Measurements from ENCODE around the gene MAP10.

MAP10 gene

DNA sequence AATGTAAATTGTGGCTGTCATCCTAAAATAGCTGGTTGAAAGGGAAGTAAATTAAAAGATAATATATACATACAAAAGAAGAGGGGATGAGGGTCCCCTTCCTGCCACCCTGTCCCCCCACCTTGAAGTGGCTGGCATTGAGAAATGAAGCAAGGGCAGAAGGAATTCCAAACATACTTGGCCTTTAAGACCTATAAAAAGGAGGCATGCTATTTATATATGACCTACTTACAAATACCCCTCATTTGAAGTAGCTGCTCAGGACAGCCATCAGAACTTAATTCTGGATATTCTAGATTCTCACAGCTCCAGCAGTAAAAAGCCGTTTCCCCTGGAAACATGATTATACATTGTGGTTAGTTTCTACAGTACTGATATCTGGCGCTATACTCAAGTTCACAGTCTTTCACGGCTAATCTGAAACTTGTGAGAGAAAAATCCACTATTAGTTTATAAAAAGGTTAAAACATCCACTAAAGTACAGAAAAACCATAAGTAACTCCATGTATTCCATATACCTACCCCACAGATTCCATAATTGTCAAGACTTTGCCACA is 9.6 kb upstream of the MAP10 start:
- no peak for DNase-seq (ENCODE audit: low read depth in 2 of 2)

DNA sequence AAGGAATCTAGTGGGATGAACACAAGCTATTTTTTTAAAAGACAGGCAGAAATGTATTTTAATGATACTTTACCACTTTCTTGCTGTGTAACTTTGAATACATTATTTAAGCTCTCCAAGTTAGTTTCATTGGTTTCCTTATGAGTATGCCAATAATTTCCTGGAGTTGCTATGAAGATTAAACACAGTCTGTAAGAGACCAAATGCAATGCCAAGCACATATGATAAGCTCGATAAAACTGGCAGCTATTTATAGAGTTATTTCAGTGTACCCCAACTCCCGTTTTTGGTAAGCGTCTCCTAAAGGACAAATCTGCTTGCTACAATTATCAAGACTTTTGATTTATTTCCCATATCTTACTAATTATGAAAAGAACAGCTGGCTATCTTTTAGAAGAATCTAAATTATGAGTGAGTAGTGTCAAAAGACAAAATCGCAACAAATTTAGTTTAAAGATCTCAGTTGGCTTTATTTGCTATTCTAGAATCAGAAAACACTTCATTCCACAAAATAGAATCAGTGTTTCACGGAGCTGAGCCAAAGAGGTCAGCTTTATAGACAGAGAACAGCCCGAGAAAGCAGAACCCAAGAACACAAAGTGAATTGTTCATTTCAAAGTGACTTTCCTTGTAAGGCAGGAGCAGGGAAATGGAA is 7.2 kb upstream of the MAP10 start:
- no peak for DNase-seq (ENCODE audit: low read depth in 2 of 2)

DNA sequence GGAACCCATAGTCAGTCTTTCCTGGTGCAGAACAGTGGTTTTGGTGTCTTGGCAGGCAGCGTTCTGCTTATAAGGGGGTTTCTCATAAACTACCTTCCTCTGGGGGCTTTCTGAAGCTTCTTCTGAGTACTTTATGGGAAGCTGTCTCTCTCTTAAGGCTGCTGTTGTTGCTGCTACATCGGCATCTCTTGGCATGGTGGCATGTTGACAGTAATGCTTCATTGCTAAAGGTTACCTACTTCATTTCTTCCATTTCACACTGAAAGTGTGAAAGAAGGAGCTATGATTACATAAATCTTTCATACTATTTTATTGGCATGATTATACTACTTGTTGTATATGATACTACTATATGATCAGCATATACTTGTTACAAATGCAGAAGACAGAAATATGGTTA is 6.3 kb upstream of the MAP10 start:
- no peak for DNase-seq (ENCODE audit: low read depth in 2 of 2)

DNA sequence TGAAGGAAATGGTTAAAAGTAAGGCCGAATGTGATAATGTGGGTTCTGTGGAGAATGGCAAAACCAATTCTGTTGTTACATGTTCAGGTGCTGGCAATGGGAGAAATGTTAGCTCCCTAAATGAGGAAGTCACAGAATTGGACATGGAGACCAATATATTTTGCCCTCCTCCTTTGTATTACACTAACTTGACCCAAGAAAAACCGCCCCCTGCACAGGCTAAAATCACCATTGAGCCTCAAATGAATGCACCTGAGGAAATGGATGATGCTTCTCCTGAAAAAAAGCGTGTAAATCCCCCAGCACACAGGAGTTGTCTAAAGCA is 932 bp downstream of the MAP10 start:
- no peak for DNase-seq (ENCODE audit: low read depth in 2 of 2)

DNA sequence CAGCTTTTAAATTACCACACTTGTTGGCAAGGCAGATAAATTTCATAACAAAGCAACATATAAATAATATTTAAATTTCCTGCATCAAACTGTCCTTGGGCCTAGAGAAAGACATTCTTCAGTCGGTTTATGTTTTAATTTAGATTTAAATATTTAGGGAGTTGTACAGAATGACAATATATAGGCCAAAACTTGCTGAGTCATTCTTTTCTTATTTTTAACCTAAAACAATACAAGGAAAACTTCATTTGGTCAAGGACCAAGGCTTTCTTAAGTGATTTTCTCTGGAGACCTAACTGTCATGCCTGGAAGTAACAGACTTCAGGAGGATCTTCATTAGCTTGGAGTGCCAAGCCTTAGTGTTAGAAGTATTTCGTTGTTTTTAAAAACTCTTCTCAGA is 5.6 kb downstream of the MAP10 start:
- DNase-seq (ENCODE audit: low read depth in 2 of 2) = no peak

DNA sequence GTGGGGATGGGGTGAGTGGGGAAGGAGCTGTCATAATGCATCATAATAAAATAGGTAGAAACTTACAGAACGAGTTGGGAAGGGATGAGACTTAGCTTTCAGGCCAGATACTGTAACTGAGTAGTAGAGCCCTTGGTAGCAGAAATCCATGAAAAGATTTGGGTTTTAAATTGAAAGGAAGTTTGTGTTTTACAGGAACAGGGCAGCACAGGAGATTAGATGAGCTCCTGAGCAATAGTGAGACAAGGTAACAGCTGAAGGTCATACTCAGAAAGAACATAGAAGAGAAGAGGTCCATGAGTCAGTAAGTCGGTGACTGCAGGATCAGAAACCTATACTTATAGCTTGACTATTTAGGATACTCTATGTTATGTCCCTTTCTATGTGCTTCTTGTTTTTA is 7.3 kb downstream of the MAP10 start:
- no peak for DNase-seq (ENCODE audit: low read depth in 2 of 2)

DNA sequence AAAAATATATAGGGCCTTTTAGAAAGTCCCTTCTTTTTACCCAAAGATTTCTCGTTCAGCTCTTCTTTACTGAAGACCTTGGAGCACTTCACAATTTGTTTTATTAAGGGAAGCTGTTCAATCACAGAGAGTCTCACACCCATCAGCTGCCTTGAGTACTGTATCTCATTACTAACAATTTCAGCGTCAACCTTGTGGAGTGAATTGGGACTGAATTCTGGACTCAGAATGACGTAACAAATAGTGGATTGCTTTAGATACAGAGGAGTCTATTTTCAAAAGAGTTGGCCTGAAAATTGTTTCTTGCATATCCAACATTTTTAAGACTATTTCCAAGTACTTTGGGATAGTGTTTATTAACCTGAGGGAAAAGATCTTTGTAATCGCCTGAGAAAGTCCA is 7.9 kb downstream of the MAP10 start:
- DNase-seq (ENCODE audit: low read depth in 2 of 2) = no peak

DNA sequence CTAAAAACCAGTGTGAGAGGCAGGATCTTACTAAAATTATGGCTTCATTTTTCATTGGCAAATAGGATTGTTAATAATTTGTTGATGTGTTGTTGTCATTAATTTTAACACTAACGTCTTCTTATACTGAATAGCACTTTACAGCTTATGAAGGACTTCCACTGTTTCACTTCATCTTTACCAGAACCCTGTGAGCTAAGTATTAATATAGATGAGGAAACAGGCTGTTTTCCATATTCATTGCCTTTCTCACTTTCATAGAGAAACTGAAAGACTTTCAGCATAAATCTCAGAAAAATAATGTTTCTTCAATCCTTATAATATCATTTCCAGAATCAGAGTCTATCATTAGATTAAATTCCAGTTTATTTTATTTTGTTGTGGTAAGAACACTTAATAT is 8.5 kb downstream of the MAP10 start:
- no peak for DNase-seq (ENCODE audit: low read depth in 2 of 2)

DNA sequence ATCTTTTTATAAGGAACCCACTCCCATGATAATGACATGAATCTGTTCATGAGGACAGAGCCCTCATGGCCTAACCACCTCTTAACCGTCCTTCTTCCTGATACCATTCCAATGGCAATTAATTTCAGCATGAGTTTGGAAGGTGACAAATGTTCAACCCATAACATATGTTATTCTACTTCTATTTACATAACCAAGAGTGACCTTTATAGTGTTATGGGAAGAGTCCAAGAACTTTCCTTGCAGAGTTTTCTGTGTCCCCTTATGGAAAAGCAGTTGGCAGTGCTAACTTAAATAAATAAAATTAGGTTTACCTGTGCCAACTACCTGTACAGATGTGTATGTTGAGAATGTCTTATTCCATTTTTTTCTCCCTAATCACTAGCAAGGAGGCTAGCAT is 11.1 kb downstream of the MAP10 start:
- no peak for DNase-seq (ENCODE audit: low read depth in 2 of 2)

DNA sequence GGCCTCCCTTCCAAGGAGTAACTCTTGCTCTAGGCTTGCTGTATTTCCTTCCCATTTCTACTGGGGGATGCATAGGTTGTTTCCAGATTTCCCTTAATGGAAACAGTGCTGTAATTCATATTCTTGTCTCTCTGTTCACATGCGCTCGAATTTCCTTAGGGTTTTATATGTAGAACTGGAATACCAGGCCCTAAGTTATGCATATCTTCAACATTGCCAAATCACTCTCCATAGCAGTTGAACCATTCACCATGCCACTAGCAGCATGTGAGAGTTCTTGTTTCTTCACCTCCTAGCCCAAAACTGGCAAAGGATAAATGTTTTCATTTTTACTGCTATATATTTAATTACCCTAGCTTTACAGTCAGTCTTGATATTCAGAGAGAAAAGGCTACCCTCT is 12.8 kb downstream of the MAP10 start:
- DNase-seq (ENCODE audit: low read depth in 2 of 2) = no peak

DNA sequence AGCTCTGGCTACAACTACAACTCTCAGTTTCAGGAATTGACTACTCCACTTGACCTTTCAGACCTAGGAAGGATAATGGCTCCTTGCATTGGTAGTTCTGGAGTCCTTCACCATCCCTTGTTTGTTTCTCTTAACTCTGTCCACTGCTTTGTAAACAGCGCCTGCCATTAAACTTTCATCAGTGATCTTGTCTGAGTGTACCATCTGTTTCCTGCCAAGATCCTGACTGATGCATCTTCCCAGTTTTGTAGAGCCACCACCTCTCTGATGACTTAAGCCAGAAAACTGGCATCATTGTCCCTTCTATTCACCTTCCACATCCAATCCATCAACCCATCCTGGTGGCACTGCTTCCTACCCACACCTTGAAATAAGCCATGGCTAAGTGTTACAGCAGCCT is 15.2 kb downstream of the MAP10 start:
- no peak for DNase-seq (ENCODE audit: low read depth in 2 of 2)

DNA sequence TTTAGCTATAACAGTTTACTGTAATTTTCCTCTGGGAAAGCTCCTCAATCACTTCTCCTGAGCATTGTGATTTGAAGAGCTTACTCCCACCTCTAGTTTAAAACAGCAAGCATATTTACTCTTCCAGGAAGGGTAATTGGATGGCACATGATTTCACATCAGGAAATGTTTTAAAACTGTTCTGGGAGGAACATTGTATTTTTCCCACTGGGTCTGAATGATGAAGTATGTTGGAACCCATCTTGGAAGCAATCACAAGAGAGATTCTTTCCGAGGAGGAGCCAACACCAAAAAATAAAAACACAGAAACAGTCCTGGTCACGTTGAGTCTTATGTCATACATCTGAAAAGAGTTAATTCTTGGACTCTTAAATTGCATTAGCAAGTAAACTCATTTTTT is 17.3 kb downstream of the MAP10 start:
- no peak for DNase-seq (ENCODE audit: low read depth in 2 of 2)

DNA sequence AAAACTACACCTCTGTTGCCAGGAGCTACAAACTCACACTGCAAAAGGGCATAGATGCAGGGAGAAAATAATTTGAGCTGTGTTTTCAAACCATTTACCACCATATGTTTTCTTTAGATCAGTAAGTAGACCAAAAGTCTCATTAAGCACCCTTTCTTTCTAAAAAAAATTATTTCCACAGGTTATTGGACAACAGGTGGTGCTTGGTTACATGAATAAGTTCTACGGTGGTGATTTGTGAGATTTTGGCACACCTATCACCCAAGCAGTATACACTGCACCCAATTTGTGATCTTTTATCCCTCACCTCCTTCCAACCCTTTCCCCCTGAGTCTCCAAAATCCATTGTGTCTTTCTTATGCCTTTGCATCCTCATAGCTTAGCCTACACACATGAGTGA is 21.1 kb downstream of the MAP10 start:
- no peak for DNase-seq (ENCODE audit: low read depth in 2 of 2)

DNA sequence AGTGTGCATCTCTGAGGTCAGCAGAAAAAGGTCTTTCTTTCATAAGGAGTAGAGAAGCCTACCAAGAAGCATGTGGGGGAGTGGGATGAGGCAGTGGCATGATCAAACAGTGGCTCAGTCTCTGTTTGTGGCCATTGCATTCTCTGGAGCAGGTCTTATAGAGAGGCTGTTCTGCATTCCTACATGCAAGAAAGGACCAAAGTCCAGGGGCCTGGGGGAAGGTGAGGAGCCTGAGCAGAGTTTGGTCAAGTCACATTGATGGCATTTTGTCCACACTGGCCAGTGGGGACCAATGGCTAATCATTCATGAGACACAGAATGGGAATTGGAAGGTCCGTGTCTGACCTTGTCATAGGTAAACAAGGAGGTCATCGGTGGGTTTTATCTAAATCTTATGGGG is 25.4 kb downstream of the MAP10 start:
- no peak for DNase-seq (ENCODE audit: low read depth in 2 of 2)

DNA sequence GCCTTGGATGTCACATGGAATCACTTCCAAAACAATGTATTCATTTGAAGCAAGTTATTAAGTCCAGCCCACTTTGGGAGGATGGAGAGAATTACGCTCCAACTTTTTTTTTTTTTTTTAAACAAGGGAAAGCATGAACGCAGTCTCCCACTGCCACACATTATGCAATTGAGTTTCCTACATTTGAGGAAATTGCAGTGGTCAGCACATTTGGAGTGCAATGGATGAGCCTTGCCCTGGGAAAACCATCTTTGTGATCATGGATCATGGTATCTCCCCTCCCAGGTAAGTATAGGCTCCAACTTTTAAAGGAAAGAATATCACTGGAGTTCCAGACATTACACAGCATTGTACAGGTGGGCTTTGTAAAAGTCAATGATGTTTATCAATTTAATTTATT is 26.7 kb downstream of the MAP10 start:
- no peak for DNase-seq (ENCODE audit: low read depth in 2 of 2)

DNA sequence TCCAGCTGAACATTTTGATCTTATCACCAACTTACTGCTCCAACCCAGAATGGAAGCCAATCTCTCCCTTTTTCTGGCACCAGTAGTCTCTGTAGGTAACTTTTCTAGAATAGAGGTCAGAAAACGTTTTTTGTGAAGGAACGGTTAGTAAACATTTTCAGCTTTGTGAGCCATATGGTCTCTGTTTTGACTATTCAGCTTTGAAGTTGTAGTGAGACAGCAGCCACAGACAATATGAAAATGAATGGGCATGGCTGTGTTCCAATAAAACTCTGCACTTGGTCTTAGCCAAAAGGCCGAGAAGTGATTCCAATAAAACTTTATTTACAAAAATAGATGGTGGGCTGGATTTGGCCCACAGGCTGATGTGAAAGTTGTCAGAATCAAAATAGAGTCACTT is 28.9 kb downstream of the MAP10 start:
- no peak for DNase-seq (ENCODE audit: low read depth in 2 of 2)

DNA sequence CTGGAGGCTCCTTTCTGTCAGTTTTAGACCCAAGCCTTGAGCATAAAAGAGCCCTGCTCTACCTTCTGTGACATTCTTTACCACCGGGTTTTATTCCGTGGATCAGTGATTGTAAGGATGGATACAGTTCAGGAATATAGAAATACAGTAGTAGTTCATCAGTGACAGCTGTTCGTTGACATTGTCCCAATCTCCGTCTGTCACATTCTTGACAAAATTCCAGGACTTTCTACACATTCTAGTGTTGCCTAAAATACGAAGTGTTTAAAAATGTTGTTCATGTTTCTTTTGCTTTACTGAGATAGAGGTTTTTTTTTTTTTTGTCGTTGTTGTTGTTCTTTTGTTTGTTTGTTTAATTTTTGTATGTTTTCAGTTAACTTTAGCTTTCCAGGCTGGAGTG is 29.9 kb downstream of the MAP10 start:
- no peak for DNase-seq (ENCODE audit: low read depth in 2 of 2)

DNA sequence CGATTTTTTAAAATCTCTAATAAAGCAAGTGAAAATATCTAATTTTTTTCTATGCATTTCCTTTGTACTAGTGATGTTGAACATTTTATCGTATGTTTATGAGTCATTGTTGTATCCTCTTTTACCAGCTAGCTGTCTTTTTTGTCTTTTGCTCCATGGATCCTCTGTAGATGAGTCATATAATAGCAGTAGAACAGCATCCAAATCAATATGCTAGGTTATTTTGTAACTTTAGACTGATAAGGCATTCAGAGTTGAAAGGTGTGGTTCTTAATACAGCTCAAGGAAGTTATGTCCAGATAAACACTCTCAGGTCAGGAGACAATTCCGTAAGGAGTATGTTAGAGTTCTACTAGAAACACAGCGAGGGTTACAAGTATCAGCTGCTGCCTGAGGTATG is 31.9 kb downstream of the MAP10 start:
- DNase-seq (ENCODE audit: low read depth in 2 of 2) = no peak

DNA sequence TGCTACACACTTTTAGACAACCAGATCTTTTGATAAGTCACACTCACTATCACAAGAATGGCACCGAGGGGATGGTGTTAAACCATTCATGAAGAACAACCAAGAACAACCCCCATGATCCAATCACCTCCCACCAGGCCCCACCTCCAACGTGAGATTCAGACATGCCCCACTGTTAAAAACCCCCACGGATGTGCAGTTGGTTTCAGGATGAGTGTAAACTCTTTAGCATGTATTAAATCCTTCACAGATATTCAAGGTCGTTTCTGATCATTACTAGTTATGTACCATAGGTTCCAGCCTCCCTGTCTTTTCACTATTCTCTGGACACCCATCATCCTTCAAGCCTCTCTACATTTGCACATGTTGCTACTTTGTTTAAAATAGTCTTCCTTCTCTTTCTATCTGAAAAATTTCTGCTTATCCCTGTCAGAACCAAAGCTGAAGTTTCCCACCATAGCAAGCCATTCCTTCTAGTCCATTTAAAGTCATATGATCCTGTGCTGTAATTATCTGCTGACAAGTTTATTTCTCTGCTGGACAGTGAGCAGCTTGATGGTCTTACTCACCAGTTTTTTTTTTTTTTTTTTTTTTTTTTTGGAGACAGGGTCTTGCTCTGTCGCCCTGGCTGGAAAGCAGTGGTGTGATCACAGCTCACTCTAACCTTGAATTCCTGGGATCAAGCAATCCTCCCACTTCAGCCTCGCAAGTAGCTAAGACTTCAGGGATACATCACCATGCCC is 36.8 kb downstream of the MAP10 start:
- no peak for DNase-seq (ENCODE audit: low read depth in 2 of 2)

DNA sequence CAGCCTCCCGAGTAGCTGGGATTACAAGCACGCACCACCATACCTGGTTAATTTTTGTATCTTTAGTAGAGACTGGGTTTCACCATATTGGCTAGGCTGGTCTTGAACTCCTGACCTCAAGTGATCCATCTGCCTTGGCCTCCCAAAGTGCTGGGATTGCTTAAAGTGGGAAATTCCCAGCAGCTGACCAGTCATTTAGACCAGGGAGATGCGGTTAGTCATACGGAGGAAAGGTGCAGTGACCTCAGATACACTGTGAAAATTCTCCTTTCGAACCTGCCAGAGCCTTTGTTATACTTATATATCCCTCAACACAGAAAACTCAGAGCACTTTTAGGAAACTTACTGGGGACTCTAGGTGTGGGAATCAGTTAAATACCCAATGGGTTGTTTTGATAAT is 39.6 kb downstream of the MAP10 start:
- no peak for DNase-seq (ENCODE audit: low read depth in 2 of 2)

DNA sequence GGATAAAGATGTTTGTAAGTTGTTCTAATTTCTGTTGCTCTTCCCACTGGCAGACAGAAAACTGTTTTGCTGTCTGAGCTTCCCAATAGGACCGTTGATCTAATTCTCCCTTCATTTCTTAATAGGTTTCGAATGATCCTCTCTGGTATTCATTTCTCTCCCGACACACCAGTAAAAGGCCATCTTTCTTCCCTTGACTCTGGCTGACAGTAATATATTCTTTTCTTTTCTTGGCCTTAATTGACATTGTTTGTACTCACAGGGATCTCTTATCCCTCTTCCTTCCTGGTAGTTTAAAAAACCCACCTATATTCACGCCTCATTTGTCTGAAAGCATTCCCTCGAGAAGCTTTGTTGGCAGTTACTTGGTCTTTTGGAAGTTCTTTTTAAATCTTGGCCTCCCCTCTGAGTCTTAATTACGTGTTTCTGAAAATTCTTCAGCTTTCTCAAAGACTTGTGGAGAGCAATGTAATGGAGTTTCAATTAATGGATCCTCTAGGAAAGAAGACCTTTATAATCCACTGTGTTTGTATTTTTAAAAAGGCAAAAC is 40.3 kb downstream of the MAP10 start:
- DNase-seq (ENCODE audit: low read depth in 2 of 2) = no peak

DNA sequence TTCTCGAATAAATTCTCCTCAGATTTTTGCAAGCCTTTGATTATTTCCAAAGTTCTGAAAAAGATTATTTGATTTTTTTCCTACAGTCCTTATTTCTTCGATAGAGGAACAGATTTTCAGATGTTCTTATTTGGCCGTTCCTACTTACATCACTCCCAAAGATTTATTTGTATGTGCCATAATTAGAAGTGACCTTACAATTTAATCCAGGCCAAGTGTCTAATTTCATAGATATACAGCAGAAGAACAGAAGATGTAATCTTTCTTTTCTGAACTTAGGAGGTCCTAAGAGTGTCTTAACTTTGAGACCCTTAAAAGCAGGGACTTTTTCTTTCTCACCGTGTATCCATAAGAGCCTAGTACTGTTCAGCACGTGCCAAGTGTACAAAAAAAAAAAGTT is 46.3 kb downstream of the MAP10 start:
- no peak for DNase-seq (ENCODE audit: low read depth in 2 of 2)

DNA sequence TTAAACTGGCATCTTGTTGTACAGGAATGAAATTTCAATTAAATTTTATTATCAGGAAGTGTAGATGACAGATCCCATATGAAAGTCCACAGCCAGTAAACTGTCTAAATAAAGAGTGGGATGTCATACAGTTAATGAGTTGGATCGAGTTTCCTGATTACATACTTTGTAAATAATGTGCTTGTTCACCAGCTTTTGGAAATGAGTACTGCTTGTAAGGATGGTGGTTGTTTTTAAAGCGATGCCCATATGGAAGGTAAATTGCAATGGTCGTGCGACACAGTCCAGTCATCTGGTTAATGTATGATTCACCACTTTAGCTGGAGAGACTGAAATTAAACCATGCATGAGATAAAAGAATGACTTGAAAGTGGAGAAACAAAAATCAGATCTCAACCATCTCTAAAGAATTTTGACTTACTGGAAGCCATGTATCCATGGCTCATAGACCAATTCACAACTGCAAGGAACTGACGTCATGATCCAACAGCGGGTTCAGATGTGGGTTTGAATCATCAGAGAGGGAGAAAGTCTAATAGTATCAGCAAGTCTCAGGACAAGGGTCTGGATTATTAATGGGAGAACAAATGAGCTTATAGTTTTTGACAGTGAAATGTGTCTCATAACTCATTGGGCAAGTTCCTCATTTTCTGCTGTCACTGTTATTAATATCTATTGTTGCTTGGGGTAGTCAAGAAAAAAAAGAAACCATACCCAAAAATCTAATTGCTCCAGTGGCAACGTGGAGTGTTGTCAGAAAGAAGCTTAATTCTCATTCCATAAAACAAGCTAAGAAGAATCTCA is 49.0 kb downstream of the MAP10 start:
- no peak for DNase-seq (ENCODE audit: low read depth in 2 of 2)

All from stimulated activated CD8-positive, alpha-beta memory T cell treated with anti-CD3 and anti-CD28 coated beads, Interleukin-7, amount 100 ng/mL, for 4 hours (primary cell).